HG03460 (cell line): ENCODE data around the gene CLDN15.
"Not testable (repeated sequence)": the region's sequence is repeated elsewhere in the genome, so short reads cannot be mapped to it uniquely, and the experiment has no call there.

Experiments used
- ATAC-seq: cut with Tn5 transposase; IDR thresholded peaks from one replicate; pipeline ENCODE4 v1.9.1; 2021; ENCODE audit not compliant: unreplicated experiment

CLDN15 gene

GRCh38 chr7:101237206-101238067 lies at the start of gene CLDN15:
Gene CLDN15 (minus strand): TSS chr7:101237802. CDS start chr7:101237581, 221 bp downstream.
- ATAC-seq, result no peak

- no peak for ATAC-seq
Observed at GRCh38 chr7:101287032-101287431, 49.4 kb upstream of the CLDN15 start.

GRCh38 chr7:101285880-101286279 lies 48.3 kb upstream of the CLDN15 start:
- ATAC-seq, result not testable (repeated sequence)

GRCh38 chr7:101285171-101285570 lies 47.6 kb upstream of the CLDN15 start:
- ATAC-seq, result no peak

GRCh38 chr7:101280912-101281311 lies 43.3 kb upstream of the CLDN15 start:
- not testable (repeated sequence) for ATAC-seq

GRCh38 chr7:101278461-101279292 lies 41.1 kb upstream of the CLDN15 start:
- ATAC-seq, result no peak

GRCh38 chr7:101277155-101277554 lies 39.6 kb upstream of the CLDN15 start:
- no peak for ATAC-seq

- ATAC-seq, result no peak
Observed at GRCh38 chr7:101273206-101273605, 35.6 kb upstream of the CLDN15 start.

GRCh38 chr7:101271021-101271420 lies 33.4 kb upstream of the CLDN15 start:
- ATAC-seq, result no peak

- no peak for ATAC-seq
Observed at GRCh38 chr7:101269664-101270063, 32.1 kb upstream of the CLDN15 start.

GRCh38 chr7:101265622-101266516 lies 28.3 kb upstream of the CLDN15 start:
- no peak for ATAC-seq

GRCh38 chr7:101264102-101264706 lies 26.6 kb upstream of the CLDN15 start:
- not testable (repeated sequence) for ATAC-seq

GRCh38 chr7:101258243-101258731 lies 20.7 kb upstream of the CLDN15 start:
- no peak for ATAC-seq

GRCh38 chr7:101255796-101256195 lies 18.2 kb upstream of the CLDN15 start:
- no peak for ATAC-seq

- ATAC-seq, result not testable (repeated sequence)
Observed at GRCh38 chr7:101253199-101253598, 15.6 kb upstream of the CLDN15 start.

- peak; percentile 100 for ATAC-seq
Observed at GRCh38 chr7:101251871-101252659, 14.5 kb upstream of the CLDN15 start.

GRCh38 chr7:101250324-101250723 lies 12.7 kb upstream of the CLDN15 start:
- ATAC-seq, result no peak

GRCh38 chr7:101248276-101248675 lies 10.7 kb upstream of the CLDN15 start:
- ATAC-seq, result no peak

- ATAC-seq, result no peak
Observed at GRCh38 chr7:101245147-101245668, 7.6 kb upstream of the CLDN15 start.
